K562 (cell line): Measurements from ENCODE around the gene RPS19BP1. TPM values are rescaled to one million over a fixed set of nuclear protein-coding genes. Genes with fewer than 3 reads are reported as not detected.

Experiments used
- ADNP ChIP-seq: fragments of 200-800 bp; sonication (Bioruptor generic); IDR thresholded peaks from 2 replicates; pipeline ENCODE4 v1.6.1; 2016; ENCODE audit warnings: missing genetic modification characterization, missing compliant biosample characterization
- AFF4 ChIP-seq: sonication (generic); formaldehyde crosslinking; IDR thresholded peaks from 2 replicates; pipeline ENCODE4 v1.8.0; 2023; ENCODE audit warnings: mild to moderate bottlenecking, missing genetic modification reagents
- FOXJ2 ChIP-seq: fragments of 200-800 bp; sonication (Bioruptor generic); IDR thresholded peaks from 2 replicates; pipeline ENCODE4 v1.6.1; 2016; ENCODE audit warnings: missing genetic modification characterization, missing compliant biosample characterization
- GTF2E2 ChIP-seq: fragments of 200-800 bp; sonication (Bioruptor generic); IDR thresholded peaks from 2 replicates; pipeline ENCODE4 v1.6.1; 2016; ENCODE audit warnings: missing genetic modification characterization, missing compliant biosample characterization
- HMG20B ChIP-seq: fragments of 250-450 bp; sonication (Bioruptor Pico); IDR thresholded peaks from 2 replicates; pipeline ENCODE4 v1.5.0; 2021; ENCODE audit warnings: mild to moderate bottlenecking
- MAX ChIP-seq: sonication (generic); formaldehyde crosslinking; IDR thresholded peaks from 2 replicates; pipeline ENCODE4 v1.9.0; 2022; ENCODE audit warnings: mild to moderate bottlenecking, missing genetic modification reagents
- MIER1 ChIP-seq: fragments of 450-650 bp; IDR thresholded peaks from 2 replicates; pipeline ENCODE4 v1.6.1; 2016; ENCODE audit warnings: antibody characterized with exemption, mild to moderate bottlenecking, low read depth
- MXI1 ChIP-seq: IDR thresholded peaks from 2 replicates; pipeline ENCODE4 v1.6.1; 2011; ENCODE audit warnings: low read depth, mild to moderate bottlenecking, improper control_type of control experiment, low read length
- NFE2L1 ChIP-seq: fragments of 450-650 bp; IDR thresholded peaks from 2 replicates; pipeline ENCODE4 v1.6.1; 2016; ENCODE audit warnings: missing genetic modification characterization, low read depth, mild to moderate bottlenecking, missing compliant biosample characterization, moderate library complexity, borderline replicate concordance
- PHF21A ChIP-seq: fragments of 450-650 bp; IDR thresholded peaks from 2 replicates; pipeline ENCODE4 v1.6.1; 2017; ENCODE audit warnings: low read depth, borderline replicate concordance
- TCF15 ChIP-seq: fragments of 250-450 bp; sonication (Bioruptor Pico); IDR thresholded peaks from 2 replicates; pipeline ENCODE4 v1.8.0; 2022; ENCODE audit warnings: moderate library complexity, mild to moderate bottlenecking, inconsistent platforms
- TGIF2 ChIP-seq: sonication (generic); formaldehyde crosslinking; IDR thresholded peaks from 2 replicates; pipeline ENCODE4 v1.8.1; 2022; ENCODE audit warnings: mild to moderate bottlenecking, missing genetic modification reagents, moderate library complexity
- U2AF2 ChIP-seq: fragments of 200-400 bp; formaldehyde crosslinking; optimal IDR thresholded peaks from 2 replicates; pipeline ENCODE3; 2017; ENCODE audit warnings: low read depth, mild to moderate bottlenecking, low read length
- XRCC5 ChIP-seq: fragments of 200-400 bp; formaldehyde crosslinking; IDR thresholded peaks from 2 replicates; pipeline ENCODE4 v1.6.1; 2017; ENCODE audit warnings: low read depth, mild to moderate bottlenecking, low read length
- ZBTB33 ChIP-seq: sonication (generic); formaldehyde crosslinking; IDR thresholded peaks from 2 replicates; pipeline ENCODE4 v1.8.1; 2023; ENCODE audit warnings: mild to moderate bottlenecking, missing genetic modification reagents
- ZKSCAN3 ChIP-seq: fragments of 250-450 bp; sonication (Bioruptor Pico); IDR thresholded peaks from 2 replicates; pipeline ENCODE4 v1.4.0; 2020
- ZNF512 ChIP-seq: IDR thresholded peaks from 2 replicates; pipeline ENCODE4 v1.6.1; 2016; ENCODE audit warnings: missing genetic modification characterization, missing compliant biosample characterization
- ZNF655 ChIP-seq: fragments of 250-450 bp; sonication (Bioruptor Pico); IDR thresholded peaks from 2 replicates; pipeline ENCODE4 v1.5.0; 2021
- polyA plus RNA-seq, 8 experiments: library from polyadenylated mRNA; depleted of rRNA in 4 of 8; stranded (reverse) in 5 of 8; unstranded in 3 of 8; fragments of >200 nt; fragmentation: Nextera tagmentation in 2 of 8; fragmentation: Illumina TruSeq in 1 of 8; extraction: Ambion mirVana in 2 of 8; extraction: Trizol in 1 of 8; gene quantifications; 2 replicates each; pipeline versions ENCODE4 v1.2.1 to v1.2.3, GENCODE V29; 2011 to 2014; ENCODE audit warnings: inconsistent platforms in 1 of 8, missing spikeins in 1 of 8
- total RNA-seq, 7 experiments: library from RNA; depleted of rRNA in 6 of 7; stranded (reverse); fragments of >200 nt in 6 of 7; fragmentation: Illumina TruSeq in 2 of 7; extraction: Trizol in 2 of 7; gene quantifications; 2 replicates each; pipeline versions ENCODE4 v1.2.1 to v1.2.3, GENCODE V29; 2011 to 2021; ENCODE audit warnings: low replicate concordance in 1 of 7

The RPS19BP1 gene
- total and polyA plus RNA-seq, 9 of the 15 experiments (the other 6 are each of a cell fraction or from before 2014, with no cell fraction given) = 3.0 to 223 (median 84.3) TPM

- TF ChIP-seq HMG20B (CRISPR knock-in tag) (no peak), ZNF512 (tag) (no peak), AFF4 (CRISPR knock-in tag) (no peak; the same call in 1 of the 2 replicates), MIER1 (no peak), TCF15 (no peak), ADNP (tag) (no peak), ZNF655 (CRISPR knock-in tag) (no peak), XRCC5 (peak; percentile 99), MAX (CRISPR knock-in tag) (0 out of 2 replicates have a peak, but pooled peaks have one; percentile 30), TGIF2 (no peak), ZBTB33 (peak; percentile 91), ZKSCAN3 (CRISPR knock-in tag) (no peak), GTF2E2 (tag) (no peak), PHF21A (no peak), NFE2L1 (tag) (no peak), U2AF2 (no peak), FOXJ2 (no peak), MXI1 (no peak)
Observed at GRCh38 chr22:39528681-39529486, 3.7 kb downstream of the RPS19BP1 start (continued).
